ENCODE measurements around the gene TBP.

Gene TBP

GRCh38 chr6:170554013-170554795 lies at the start of gene TBP:
Gene TBP, plus strand, starts transcription at chr6:170554369. Its CDS starts 2,661 bp downstream, at chr6:170557030.
- TF ChIP-seq BACH2 (CRISPR knock-in tag; IDR thresholded peaks at IDR 0.05; ENCODE audit: borderline replicate concordance) = no peak
- no peak for TF ChIP-seq ZFP30 (CRISPR knock-in tag; IDR thresholded peaks at IDR 0.05)
- TF ChIP-seq GLIS3 (CRISPR knock-in tag; IDR thresholded peaks at IDR 0.05) = no peak
- no peak for TF ChIP-seq ZNF565 (CRISPR knock-in tag; conservative IDR thresholded peaks at IDR 0.05; ENCODE audit: low read depth)
- TF ChIP-seq CSRNP3 (CRISPR knock-in tag; IDR thresholded peaks at IDR 0.05) = no peak
- peak; percentile 96 for ATAC-seq

- no peak for ATAC-seq
- no peak for TF ChIP-seq POU6F1 (CRISPR knock-in tag; IDR thresholded peaks at IDR 0.05; ENCODE audit: borderline replicate concordance, low read depth)
- no peak for TF ChIP-seq ZC3H10 (CRISPR knock-in tag; IDR thresholded peaks at IDR 0.05)
- TF ChIP-seq ZNF8 (CRISPR knock-in tag; IDR thresholded peaks at IDR 0.05) = no peak
- no peak for TF ChIP-seq ZNF565 (CRISPR knock-in tag; conservative IDR thresholded peaks at IDR 0.05; ENCODE audit: low read depth)
- TF ChIP-seq ISL1 (CRISPR knock-in tag; IDR thresholded peaks at IDR 0.05) = no peak
- TF ChIP-seq BACH2 (CRISPR knock-in tag; IDR thresholded peaks at IDR 0.05; ENCODE audit: borderline replicate concordance) = no peak
These were observed 49.7 kb upstream of the TBP start for GRCh38 chr6:170504479-170504878.

- no peak for ATAC-seq
- TF ChIP-seq ZNF70 (CRISPR knock-in tag; IDR thresholded peaks at IDR 0.05) (no peak), BACH2 (CRISPR knock-in tag; IDR thresholded peaks at IDR 0.05; ENCODE audit: borderline replicate concordance) (no peak), ZNF8 (CRISPR knock-in tag; IDR thresholded peaks at IDR 0.05) (no peak), CREB5 (CRISPR knock-in tag; IDR thresholded peaks at IDR 0.05; ENCODE audit: low read depth) (no peak), ZFP30 (CRISPR knock-in tag; IDR thresholded peaks at IDR 0.05) (no peak), ZFP3 (CRISPR knock-in tag; IDR thresholded peaks at IDR 0.05) (no peak), OSR1 (CRISPR knock-in tag; IDR thresholded peaks at IDR 0.05) (no peak), CSDC2 (CRISPR knock-in tag; IDR thresholded peaks at IDR 0.05) (no peak), ESRRG (CRISPR knock-in tag; IDR thresholded peaks at IDR 0.05) (no peak), RARB (CRISPR knock-in tag; IDR thresholded peaks at IDR 0.05) (no peak), ISL1 (CRISPR knock-in tag; IDR thresholded peaks at IDR 0.05) (no peak), CSRNP3 (CRISPR knock-in tag; IDR thresholded peaks at IDR 0.05) (no peak), POU6F1 (CRISPR knock-in tag; IDR thresholded peaks at IDR 0.05; ENCODE audit: borderline replicate concordance, low read depth) (no peak), ZC3H10 (CRISPR knock-in tag; IDR thresholded peaks at IDR 0.05) (no peak), GLIS3 (CRISPR knock-in tag; IDR thresholded peaks at IDR 0.05) (no peak), PPARA (CRISPR knock-in tag; IDR thresholded peaks at IDR 0.05; ENCODE audit: borderline replicate concordance) (no peak), SNAI2 (CRISPR knock-in tag; IDR thresholded peaks at IDR 0.05) (no peak)
These were observed 48.9 kb upstream of the TBP start for GRCh38 chr6:170505306-170505705.

GRCh38 chr6:170506446-170506845 lies 47.7 kb upstream of the TBP start:
- no peak for ATAC-seq
- no peak for TF ChIP-seq GLIS3 (CRISPR knock-in tag; IDR thresholded peaks at IDR 0.05)
- TF ChIP-seq ZNF8 (CRISPR knock-in tag; IDR thresholded peaks at IDR 0.05) = no peak
- no peak for TF ChIP-seq ISL1 (CRISPR knock-in tag; IDR thresholded peaks at IDR 0.05)
- TF ChIP-seq POU6F1 (CRISPR knock-in tag; IDR thresholded peaks at IDR 0.05; ENCODE audit: borderline replicate concordance, low read depth) = no peak
- no peak for TF ChIP-seq BACH2 (CRISPR knock-in tag; IDR thresholded peaks at IDR 0.05; ENCODE audit: borderline replicate concordance)
- no peak for TF ChIP-seq ESRRG (CRISPR knock-in tag; IDR thresholded peaks at IDR 0.05)
- TF ChIP-seq OSR1 (CRISPR knock-in tag; IDR thresholded peaks at IDR 0.05) = no peak
- TF ChIP-seq CSRNP3 (CRISPR knock-in tag; IDR thresholded peaks at IDR 0.05) = no peak
- no peak for TF ChIP-seq TOX (CRISPR knock-in tag; IDR thresholded peaks at IDR 0.05; ENCODE audit: borderline replicate concordance)
- no peak for TF ChIP-seq TCF4 (CRISPR knock-in tag; IDR thresholded peaks at IDR 0.05; ENCODE audit: borderline replicate concordance)
- no peak for TF ChIP-seq RARB (CRISPR knock-in tag; IDR thresholded peaks at IDR 0.05)
- TF ChIP-seq SNAI2 (CRISPR knock-in tag; IDR thresholded peaks at IDR 0.05) = no peak
- no peak for TF ChIP-seq ZFP30 (CRISPR knock-in tag; IDR thresholded peaks at IDR 0.05)
- TF ChIP-seq ZNF565 (CRISPR knock-in tag; conservative IDR thresholded peaks at IDR 0.05; ENCODE audit: low read depth) = no peak
- no peak for TF ChIP-seq PPARA (CRISPR knock-in tag; IDR thresholded peaks at IDR 0.05; ENCODE audit: borderline replicate concordance)
- TF ChIP-seq ARNTL (CRISPR knock-in tag; IDR thresholded peaks at IDR 0.05; ENCODE audit: borderline replicate concordance, low read depth) = no peak

All from SK-N-SH treated with all-trans-retinoic acid at 6 μM for 48 hours (cell line).